ENCODE data around the gene PRKD1.

- TF ChIP-seq RAD21 (IDR thresholded peaks at IDR 0.05; ENCODE audit: low read depth) (no peak), FOXM1 (IDR thresholded peaks at IDR 0.05; ENCODE audit: borderline replicate concordance, low read depth) (no peak), TAF1 (IDR thresholded peaks at IDR 0.05; ENCODE audit: low read depth) (no peak), CREB1 (IDR thresholded peaks at IDR 0.05; ENCODE audit: low read depth) (no peak), ZBTB7A (IDR thresholded peaks at IDR 0.05; ENCODE audit: low read depth) (no peak), REST (IDR thresholded peaks at IDR 0.05; ENCODE audit: low read depth) (no peak), MAX (IDR thresholded peaks at IDR 0.05) (no peak), EP300 (IDR thresholded peaks at IDR 0.05; ENCODE audit: borderline replicate concordance) (no peak), YY1 (IDR thresholded peaks at IDR 0.05; ENCODE audit: low read depth) (no peak), TCF12 (IDR thresholded peaks at IDR 0.05; ENCODE audit: low read depth) (no peak), USF1 (IDR thresholded peaks at IDR 0.05) (no peak), CEBPB (IDR thresholded peaks at IDR 0.05) (no peak), NFIC (IDR thresholded peaks at IDR 0.05) (no peak), EGR1 (IDR thresholded peaks at IDR 0.05) (no peak)
Observed at GRCh38 chr14:29925736-29926135, 1.9 kb downstream of the PRKD1 start.

All from Ishikawa (cell line).